Measurements from ENCODE around the gene CD300A.

DNA sequence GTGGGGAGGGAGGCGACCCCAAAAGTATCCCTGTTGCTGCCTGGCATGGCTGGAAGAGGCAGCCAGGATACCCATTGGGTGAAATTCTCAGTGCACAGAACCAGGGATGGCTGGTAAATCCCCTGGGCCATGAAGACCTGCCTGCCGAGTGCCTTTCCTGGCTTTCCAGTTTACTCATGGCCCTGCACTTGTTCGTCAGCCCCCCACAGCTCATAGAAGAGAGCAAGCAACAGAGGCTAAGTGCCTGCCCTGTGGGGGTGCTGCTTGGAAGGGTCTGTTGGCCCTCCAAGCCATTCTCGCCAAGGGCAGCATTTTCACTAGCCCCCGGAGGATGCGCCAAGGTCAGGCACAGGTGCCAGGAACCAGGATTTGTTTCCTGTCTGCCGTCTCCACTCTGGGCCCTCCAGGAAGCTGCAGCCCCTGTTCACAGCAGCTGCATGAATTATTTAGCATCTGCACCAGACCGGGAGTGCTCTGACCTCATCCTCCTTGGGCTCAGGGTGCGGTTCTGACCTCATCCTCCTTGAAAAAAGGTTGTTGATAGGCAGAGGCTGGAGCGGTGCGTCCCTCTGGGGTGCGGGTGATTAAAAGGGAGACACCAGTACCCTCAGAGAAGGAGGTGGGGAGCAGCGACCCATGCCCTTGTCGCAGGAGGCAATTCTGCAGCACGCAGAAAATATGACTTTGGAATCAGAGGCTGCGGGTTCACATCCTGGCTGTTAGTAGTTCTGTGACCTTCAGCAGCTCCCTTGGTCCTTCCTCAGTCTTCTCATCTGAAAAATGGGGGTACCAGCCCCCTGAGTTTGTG, 14.2 kb upstream of the CD300A start:
- TF ChIP-seq, protein P1, sequence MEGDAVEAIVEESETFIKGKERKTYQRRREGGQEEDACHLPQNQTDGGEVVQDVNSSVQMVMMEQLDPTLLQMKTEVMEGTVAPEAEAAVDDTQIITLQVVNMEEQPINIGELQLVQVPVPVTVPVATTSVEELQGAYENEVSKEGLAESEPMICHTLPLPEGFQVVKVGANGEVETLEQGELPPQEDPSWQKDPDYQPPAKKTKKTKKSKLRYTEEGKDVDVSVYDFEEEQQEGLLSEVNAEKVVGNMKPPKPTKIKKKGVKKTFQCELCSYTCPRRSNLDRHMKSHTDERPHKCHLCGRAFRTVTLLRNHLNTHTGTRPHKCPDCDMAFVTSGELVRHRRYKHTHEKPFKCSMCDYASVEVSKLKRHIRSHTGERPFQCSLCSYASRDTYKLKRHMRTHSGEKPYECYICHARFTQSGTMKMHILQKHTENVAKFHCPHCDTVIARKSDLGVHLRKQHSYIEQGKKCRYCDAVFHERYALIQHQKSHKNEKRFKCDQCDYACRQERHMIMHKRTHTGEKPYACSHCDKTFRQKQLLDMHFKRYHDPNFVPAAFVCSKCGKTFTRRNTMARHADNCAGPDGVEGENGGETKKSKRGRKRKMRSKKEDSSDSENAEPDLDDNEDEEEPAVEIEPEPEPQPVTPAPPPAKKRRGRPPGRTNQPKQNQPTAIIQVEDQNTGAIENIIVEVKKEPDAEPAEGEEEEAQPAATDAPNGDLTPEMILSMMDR (IDR thresholded peaks at IDR 0.05 in 4 of 5, conservative IDR thresholded peaks at IDR 0.05 in 1 of 5) = no peak
- TF ChIP-seq POLR2A (IDR thresholded peaks at IDR 0.05) = no peak
